WTC11 (cell line): ENCODE results near the gene SPATA32. TPM values are rescaled to one million over a fixed set of nuclear protein-coding genes. Genes with fewer than 3 reads are reported as not detected.

Experiments
- ATAC-seq: fragments of 200-7000 bp; cut with Tn5 transposase; 2 replicates; pipeline ENCODE4 v1.10.0; 2021; ENCODE audit warnings: mild to moderate bottlenecking, moderate library complexity
- CTCF ChIA-PET: fragments of 300-600 bp; sonication (Branson Sonifier 250); formaldehyde crosslinking; loops from one replicate; lab custom pipeline; 2021; ENCODE audit warnings: antibody characterized with exemption; lab: Charles Lee
- POLR2A ChIA-PET: fragments of 350-600 bp; sonication (Branson Sonifier 250); formaldehyde crosslinking; loops from one replicate; lab custom pipeline; 2021; ENCODE audit warnings: antibody characterized with exemption; lab: Charles Lee
- DNase-seq: peaks from one replicate; pipeline ENCODE4 v3.0.0; 2021; ENCODE audit warnings: low spot score
- H3K27ac Mint-ChIP-seq: 2 replicates; pipeline ENCODE4 v1.8.0; 2021; ENCODE audit warnings: mixed read lengths
- H3K27me3 Mint-ChIP-seq: 2 replicates; pipeline ENCODE4 v1.8.0; 2021; ENCODE audit warnings: low read depth, mild to moderate bottlenecking, moderate library complexity, mixed read lengths
- H3K36me3 Mint-ChIP-seq: 2 replicates; pipeline ENCODE4 v1.8.0; 2021; ENCODE audit warnings: mixed read lengths
- H3K4me1 Mint-ChIP-seq: 2 replicates; pipeline ENCODE4 v1.8.0; 2022; ENCODE audit warnings: mixed read lengths
- H3K4me3 Mint-ChIP-seq: 2 replicates; pipeline ENCODE4 v1.8.0; 2021; ENCODE audit warnings: mild to moderate bottlenecking, moderate library complexity, mixed read lengths
- H3K9me3 Mint-ChIP-seq: 2 replicates; pipeline ENCODE4 v1.8.0; 2021; ENCODE audit warnings: mixed read lengths
- ATF1 ChIP-seq: sonication (generic); formaldehyde crosslinking; IDR thresholded peaks from 2 replicates; pipeline ENCODE4 v1.8.1; 2023; ENCODE audit warnings: mild to moderate bottlenecking, moderate library complexity, missing genetic modification reagents
- CBFB ChIP-seq: sonication (generic); formaldehyde crosslinking; IDR thresholded peaks from 2 replicates; pipeline ENCODE4 v1.8.1; 2022; ENCODE audit warnings: mild to moderate bottlenecking, low read depth, missing genetic modification reagents
- GRHL2 ChIP-seq: fragments of 250-450 bp; sonication (Bioruptor Pico); IDR thresholded peaks from 2 replicates; pipeline ENCODE4 v1.8.0; 2022; ENCODE audit warnings: mild to moderate bottlenecking, moderate library complexity; ENCODE audit not compliant: insufficient replicate concordance, severe bottlenecking
- NFE2L1 ChIP-seq: sonication (generic); formaldehyde crosslinking; IDR thresholded peaks from 2 replicates; pipeline ENCODE4 v1.8.1; 2023; ENCODE audit warnings: missing genetic modification reagents
- NR1H2 ChIP-seq: sonication (generic); formaldehyde crosslinking; IDR thresholded peaks from 2 replicates; pipeline ENCODE4 v1.9.0; 2021; ENCODE audit warnings: mild to moderate bottlenecking, moderate library complexity, missing genetic modification reagents
- NR2C2 ChIP-seq: sonication (generic); formaldehyde crosslinking; IDR thresholded peaks from 2 replicates; pipeline ENCODE4 v1.8.0; 2022; ENCODE audit warnings: mild to moderate bottlenecking, missing genetic modification reagents
- SMAD3 ChIP-seq: sonication (generic); formaldehyde crosslinking; IDR thresholded peaks from 2 replicates; pipeline ENCODE4 v1.8.0; 2022; ENCODE audit warnings: missing genetic modification reagents, mild to moderate bottlenecking, borderline replicate concordance
- TP53 ChIP-seq: sonication (generic); formaldehyde crosslinking; IDR thresholded peaks from 2 replicates; pipeline ENCODE4 v1.8.1; 2023; ENCODE audit warnings: mild to moderate bottlenecking, missing genetic modification reagents
- ZNF138 ChIP-seq: sonication (generic); formaldehyde crosslinking; conservative IDR thresholded peaks from 2 replicates; pipeline ENCODE4 v1.8.1; 2022; ENCODE audit warnings: mild to moderate bottlenecking, moderate library complexity, missing genetic modification reagents
- ZNF219 ChIP-seq: sonication (generic); formaldehyde crosslinking; IDR thresholded peaks from 2 replicates; pipeline ENCODE4 v1.8.0; 2023; ENCODE audit warnings: missing genetic modification reagents, mild to moderate bottlenecking, borderline replicate concordance
- ZNF232 ChIP-seq: sonication (generic); formaldehyde crosslinking; IDR thresholded peaks from 2 replicates; pipeline ENCODE4 v1.8.0; 2022; ENCODE audit warnings: mild to moderate bottlenecking, missing genetic modification reagents
- ZNF396 ChIP-seq: fragments of 250-450 bp; sonication (Bioruptor Pico); IDR thresholded peaks from 2 replicates; pipeline ENCODE4 v1.8.0; 2021; ENCODE audit warnings: mild to moderate bottlenecking, moderate library complexity, borderline replicate concordance
- ZNF423 ChIP-seq: fragments of 250-450 bp; sonication (Bioruptor Pico); IDR thresholded peaks from 2 replicates; pipeline ENCODE4 v2.1.2; 2022; ENCODE audit warnings: mild to moderate bottlenecking, moderate library complexity
- total RNA-seq: library from RNA; stranded (reverse); gene quantifications from 3 replicates; pipeline ENCODE4 v1.2.3, GENCODE V29; 2021
- TF ChIP-seq, protein P1 (sequence below): sonication (generic); formaldehyde crosslinking; IDR thresholded peaks from 2 replicates; pipeline ENCODE4 v1.8.1; 2022; ENCODE audit warnings: missing genetic modification reagents, borderline replicate concordance
- TF ChIP-seq, protein P2 (sequence below): sonication (generic); formaldehyde crosslinking; IDR thresholded peaks from 2 replicates; pipeline ENCODE4 v1.8.1; 2022; ENCODE audit warnings: mild to moderate bottlenecking, moderate library complexity, missing genetic modification reagents
- TF ChIP-seq, protein P3 (sequence below): sonication (generic); formaldehyde crosslinking; IDR thresholded peaks from 2 replicates; pipeline ENCODE4 v1.8.1; 2023; ENCODE audit warnings: mild to moderate bottlenecking, missing genetic modification reagents, moderate library complexity
- TF ChIP-seq, protein P4 (sequence below): sonication (generic); formaldehyde crosslinking; conservative IDR thresholded peaks from 2 replicates; pipeline ENCODE4 v1.8.1; 2022; ENCODE audit warnings: mild to moderate bottlenecking, missing genetic modification reagents
- TF ChIP-seq, protein P5 (sequence below): sonication (generic); formaldehyde crosslinking; IDR thresholded peaks from 2 replicates; pipeline ENCODE4 v1.8.0; 2022; ENCODE audit warnings: mild to moderate bottlenecking, missing genetic modification reagents
- TF ChIP-seq, protein P6 (sequence below): fragments of 250-450 bp; sonication (Bioruptor Pico); IDR thresholded peaks from 2 replicates; pipeline ENCODE4 v1.9.0; 2021; ENCODE audit warnings: mild to moderate bottlenecking, borderline replicate concordance
- TF ChIP-seq, protein P7 (sequence below): fragments of 250-450 bp; sonication (Bioruptor Pico); IDR thresholded peaks from 2 replicates; pipeline ENCODE4 v1.9.0; 2021; ENCODE audit warnings: mild to moderate bottlenecking
- TF ChIP-seq, protein P8 (sequence below): fragments of 250-450 bp; sonication (Bioruptor Pico); IDR thresholded peaks from 2 replicates; pipeline ENCODE4 v1.9.0; 2021; ENCODE audit warnings: mild to moderate bottlenecking

SPATA32 gene
- total RNA-seq, 1 experiment from 2014 or later = 0.15 TPM

DNA sequence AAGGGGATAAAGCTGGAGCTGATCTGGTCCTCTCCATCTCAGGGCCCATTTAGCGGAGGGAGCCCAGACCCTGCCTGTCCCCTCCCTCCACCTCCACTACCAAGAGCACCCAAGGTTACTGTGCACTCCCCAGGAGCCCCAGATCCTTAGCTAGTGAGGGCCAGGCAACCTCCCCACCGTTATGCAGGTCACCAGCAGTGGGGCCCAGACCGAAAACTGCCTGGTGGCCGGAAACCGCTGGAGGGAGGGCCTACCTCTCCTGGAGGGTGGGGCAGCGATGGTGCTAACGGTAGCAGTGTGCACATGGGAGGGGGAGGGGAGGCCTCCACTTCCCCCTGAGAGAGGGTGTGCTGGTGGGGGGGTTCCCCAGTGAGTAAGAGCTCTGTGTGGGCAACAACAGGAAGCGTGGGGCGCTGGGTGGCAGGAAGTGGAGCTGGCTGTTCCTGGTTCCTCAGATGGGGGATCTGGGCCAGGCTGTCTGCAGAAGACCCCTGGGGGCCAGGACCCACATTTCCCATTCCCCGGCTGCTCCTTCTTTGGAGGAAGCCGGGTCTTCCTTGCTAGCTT, 35.8 kb downstream of the SPATA32 start:
- ATAC-seq = no peak
- peaks cover 36% of the 10 kb centered on the region for H3K27me3 Mint-ChIP-seq
- no peaks in the 10 kb centered on the region for H3K9me3 Mint-ChIP-seq
- CTCF ChIA-PET = interaction anchor here (0.8 to 4.8 kb wide), 7 partner anchors 10 to 91 kb away, joined by 3 to 27 read pairs (median 4); partner anchors contain the start of gene ACBD4
- POLR2A ChIA-PET = interaction anchor here (1.0 kb wide), 1 partner anchor 78 kb away, joined by 5 read pairs; the partner anchor contains the start of gene HEXIM1
- no peak for TF ChIP-seq GRHL2 (CRISPR knock-in tag)
- no peak for TF ChIP-seq ZNF232 (CRISPR knock-in tag)
- no peak for TF ChIP-seq ZNF219 (CRISPR knock-in tag)
- TF ChIP-seq, protein P1, sequence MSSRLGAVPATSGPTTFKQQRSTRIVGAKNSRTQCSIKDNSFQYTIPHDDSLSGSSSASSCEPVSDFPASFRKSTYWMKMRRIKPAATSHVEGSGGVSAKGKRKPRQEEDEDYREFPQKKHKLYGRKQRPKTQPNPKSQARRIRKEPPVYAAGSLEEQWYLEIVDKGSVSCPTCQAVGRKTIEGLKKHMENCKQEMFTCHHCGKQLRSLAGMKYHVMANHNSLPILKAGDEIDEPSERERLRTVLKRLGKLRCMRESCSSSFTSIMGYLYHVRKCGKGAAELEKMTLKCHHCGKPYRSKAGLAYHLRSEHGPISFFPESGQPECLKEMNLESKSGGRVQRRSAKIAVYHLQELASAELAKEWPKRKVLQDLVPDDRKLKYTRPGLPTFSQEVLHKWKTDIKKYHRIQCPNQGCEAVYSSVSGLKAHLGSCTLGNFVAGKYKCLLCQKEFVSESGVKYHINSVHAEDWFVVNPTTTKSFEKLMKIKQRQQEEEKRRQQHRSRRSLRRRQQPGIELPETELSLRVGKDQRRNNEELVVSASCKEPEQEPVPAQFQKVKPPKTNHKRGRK = no peak
- TF ChIP-seq TP53 (CRISPR knock-in tag) = no peak
- TF ChIP-seq, protein P2, sequence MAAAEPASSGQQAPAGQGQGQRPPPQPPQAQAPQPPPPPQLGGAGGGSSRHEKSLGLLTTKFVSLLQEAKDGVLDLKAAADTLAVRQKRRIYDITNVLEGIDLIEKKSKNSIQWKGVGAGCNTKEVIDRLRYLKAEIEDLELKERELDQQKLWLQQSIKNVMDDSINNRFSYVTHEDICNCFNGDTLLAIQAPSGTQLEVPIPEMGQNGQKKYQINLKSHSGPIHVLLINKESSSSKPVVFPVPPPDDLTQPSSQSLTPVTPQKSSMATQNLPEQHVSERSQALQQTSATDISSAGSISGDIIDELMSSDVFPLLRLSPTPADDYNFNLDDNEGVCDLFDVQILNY (CRISPR knock-in tag) = no peak
- TF ChIP-seq NR1H2 (CRISPR knock-in tag) = no peak
- TF ChIP-seq ATF1 = no peak
- TF ChIP-seq, protein P3, sequence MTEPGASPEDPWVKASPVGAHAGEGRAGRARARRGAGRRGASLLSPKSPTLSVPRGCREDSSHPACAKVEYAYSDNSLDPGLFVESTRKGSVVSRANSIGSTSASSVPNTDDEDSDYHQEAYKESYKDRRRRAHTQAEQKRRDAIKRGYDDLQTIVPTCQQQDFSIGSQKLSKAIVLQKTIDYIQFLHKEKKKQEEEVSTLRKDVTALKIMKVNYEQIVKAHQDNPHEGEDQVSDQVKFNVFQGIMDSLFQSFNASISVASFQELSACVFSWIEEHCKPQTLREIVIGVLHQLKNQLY (CRISPR knock-in tag) = no peak
- TF ChIP-seq, protein P4, sequence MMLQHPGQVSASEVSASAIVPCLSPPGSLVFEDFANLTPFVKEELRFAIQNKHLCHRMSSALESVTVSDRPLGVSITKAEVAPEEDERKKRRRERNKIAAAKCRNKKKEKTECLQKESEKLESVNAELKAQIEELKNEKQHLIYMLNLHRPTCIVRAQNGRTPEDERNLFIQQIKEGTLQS = no peak
- DNase-seq = no peak
- no peak overlapping the region for H3K27ac Mint-ChIP-seq
- no peak overlapping the region for H3K4me3 Mint-ChIP-seq
- no peaks in the 10 kb centered on the region for H3K36me3 Mint-ChIP-seq
- peaks cover 22% of the 10 kb centered on the region for H3K4me1 Mint-ChIP-seq

DNA sequence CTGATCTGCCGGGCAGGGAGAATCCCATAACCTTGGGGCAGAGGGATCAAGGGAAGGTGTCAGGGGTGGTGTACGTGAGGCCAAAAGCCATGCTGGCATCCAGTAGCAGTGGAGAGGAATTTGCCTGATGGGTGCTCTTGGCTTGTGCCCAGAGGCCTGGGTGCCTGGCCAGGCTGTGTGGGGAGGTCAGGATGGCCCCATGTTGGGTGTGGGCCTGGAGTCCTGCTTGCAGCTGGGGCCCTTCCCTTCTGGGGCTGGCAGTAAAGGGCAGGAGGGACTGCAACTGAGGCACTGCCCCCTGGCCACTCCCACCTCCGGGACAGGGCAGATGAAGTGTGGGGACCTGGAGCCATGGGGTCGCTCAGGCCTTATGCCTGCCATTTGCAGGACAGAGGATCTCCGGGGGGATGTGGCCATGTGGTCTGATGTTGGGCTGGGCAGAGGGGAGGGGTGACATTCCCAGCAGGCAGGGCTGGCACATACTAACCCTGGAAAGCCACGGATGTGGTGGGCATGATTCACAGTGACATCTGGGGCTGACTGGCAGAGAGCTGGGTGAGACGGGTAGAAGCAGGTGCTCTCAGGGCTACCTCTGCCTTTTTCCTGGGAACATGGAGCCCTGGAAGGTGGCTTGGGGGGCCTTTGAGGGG, 36.7 kb downstream of the SPATA32 start:
- H3K9me3 Mint-ChIP-seq = no peaks in the 10 kb centered on the region
- no peak overlapping the region for H3K4me3 Mint-ChIP-seq
- H3K4me1 Mint-ChIP-seq = peaks cover 24% of the 10 kb centered on the region
- H3K36me3 Mint-ChIP-seq = no peaks in the 10 kb centered on the region
- DNase-seq (no peak), ATAC-seq (no peak)
- ChIA-PET CTCF (interaction anchor here (0.8 to 4.8 kb wide), 8 partner anchors 11 to 90 kb away, joined by 3 to 27 read pairs (median 4); partner anchors contain the start of gene ACBD4), POLR2A (interaction anchor here (1.0 kb wide), 1 partner anchor 77 kb away, joined by 5 read pairs; the partner anchor contains the start of gene HEXIM1)
- H3K27ac Mint-ChIP-seq = no peak overlapping the region
- peaks cover 40% of the 10 kb centered on the region for H3K27me3 Mint-ChIP-seq
- TF ChIP-seq, protein P5, sequence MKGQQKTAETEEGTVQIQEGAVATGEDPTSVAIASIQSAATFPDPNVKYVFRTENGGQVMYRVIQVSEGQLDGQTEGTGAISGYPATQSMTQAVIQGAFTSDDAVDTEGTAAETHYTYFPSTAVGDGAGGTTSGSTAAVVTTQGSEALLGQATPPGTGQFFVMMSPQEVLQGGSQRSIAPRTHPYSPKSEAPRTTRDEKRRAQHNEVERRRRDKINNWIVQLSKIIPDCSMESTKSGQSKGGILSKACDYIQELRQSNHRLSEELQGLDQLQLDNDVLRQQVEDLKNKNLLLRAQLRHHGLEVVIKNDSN = no peak
- TF ChIP-seq NR2C2 (CRISPR knock-in tag) (no peak), NFE2L1 (CRISPR knock-in tag) (no peak), ZNF396 (CRISPR knock-in tag) (no peak), ZNF423 (CRISPR knock-in tag) (no peak), ZNF138 (no peak), CBFB (CRISPR knock-in tag) (no peak), SMAD3 (CRISPR knock-in tag) (no peak), ATF1 (no peak)
- TF ChIP-seq, protein P6, sequence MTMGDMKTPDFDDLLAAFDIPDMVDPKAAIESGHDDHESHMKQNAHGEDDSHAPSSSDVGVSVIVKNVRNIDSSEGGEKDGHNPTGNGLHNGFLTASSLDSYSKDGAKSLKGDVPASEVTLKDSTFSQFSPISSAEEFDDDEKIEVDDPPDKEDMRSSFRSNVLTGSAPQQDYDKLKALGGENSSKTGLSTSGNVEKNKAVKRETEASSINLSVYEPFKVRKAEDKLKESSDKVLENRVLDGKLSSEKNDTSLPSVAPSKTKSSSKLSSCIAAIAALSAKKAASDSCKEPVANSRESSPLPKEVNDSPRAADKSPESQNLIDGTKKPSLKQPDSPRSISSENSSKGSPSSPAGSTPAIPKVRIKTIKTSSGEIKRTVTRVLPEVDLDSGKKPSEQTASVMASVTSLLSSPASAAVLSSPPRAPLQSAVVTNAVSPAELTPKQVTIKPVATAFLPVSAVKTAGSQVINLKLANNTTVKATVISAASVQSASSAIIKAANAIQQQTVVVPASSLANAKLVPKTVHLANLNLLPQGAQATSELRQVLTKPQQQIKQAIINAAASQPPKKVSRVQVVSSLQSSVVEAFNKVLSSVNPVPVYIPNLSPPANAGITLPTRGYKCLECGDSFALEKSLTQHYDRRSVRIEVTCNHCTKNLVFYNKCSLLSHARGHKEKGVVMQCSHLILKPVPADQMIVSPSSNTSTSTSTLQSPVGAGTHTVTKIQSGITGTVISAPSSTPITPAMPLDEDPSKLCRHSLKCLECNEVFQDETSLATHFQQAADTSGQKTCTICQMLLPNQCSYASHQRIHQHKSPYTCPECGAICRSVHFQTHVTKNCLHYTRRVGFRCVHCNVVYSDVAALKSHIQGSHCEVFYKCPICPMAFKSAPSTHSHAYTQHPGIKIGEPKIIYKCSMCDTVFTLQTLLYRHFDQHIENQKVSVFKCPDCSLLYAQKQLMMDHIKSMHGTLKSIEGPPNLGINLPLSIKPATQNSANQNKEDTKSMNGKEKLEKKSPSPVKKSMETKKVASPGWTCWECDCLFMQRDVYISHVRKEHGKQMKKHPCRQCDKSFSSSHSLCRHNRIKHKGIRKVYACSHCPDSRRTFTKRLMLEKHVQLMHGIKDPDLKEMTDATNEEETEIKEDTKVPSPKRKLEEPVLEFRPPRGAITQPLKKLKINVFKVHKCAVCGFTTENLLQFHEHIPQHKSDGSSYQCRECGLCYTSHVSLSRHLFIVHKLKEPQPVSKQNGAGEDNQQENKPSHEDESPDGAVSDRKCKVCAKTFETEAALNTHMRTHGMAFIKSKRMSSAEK (CRISPR knock-in tag) = no peak
- TF ChIP-seq, protein P7, sequence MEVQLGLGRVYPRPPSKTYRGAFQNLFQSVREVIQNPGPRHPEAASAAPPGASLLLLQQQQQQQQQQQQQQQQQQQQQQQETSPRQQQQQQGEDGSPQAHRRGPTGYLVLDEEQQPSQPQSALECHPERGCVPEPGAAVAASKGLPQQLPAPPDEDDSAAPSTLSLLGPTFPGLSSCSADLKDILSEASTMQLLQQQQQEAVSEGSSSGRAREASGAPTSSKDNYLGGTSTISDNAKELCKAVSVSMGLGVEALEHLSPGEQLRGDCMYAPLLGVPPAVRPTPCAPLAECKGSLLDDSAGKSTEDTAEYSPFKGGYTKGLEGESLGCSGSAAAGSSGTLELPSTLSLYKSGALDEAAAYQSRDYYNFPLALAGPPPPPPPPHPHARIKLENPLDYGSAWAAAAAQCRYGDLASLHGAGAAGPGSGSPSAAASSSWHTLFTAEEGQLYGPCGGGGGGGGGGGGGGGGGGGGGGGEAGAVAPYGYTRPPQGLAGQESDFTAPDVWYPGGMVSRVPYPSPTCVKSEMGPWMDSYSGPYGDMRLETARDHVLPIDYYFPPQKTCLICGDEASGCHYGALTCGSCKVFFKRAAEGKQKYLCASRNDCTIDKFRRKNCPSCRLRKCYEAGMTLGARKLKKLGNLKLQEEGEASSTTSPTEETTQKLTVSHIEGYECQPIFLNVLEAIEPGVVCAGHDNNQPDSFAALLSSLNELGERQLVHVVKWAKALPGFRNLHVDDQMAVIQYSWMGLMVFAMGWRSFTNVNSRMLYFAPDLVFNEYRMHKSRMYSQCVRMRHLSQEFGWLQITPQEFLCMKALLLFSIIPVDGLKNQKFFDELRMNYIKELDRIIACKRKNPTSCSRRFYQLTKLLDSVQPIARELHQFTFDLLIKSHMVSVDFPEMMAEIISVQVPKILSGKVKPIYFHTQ (CRISPR knock-in tag) = no peak
- TF ChIP-seq, protein P8, sequence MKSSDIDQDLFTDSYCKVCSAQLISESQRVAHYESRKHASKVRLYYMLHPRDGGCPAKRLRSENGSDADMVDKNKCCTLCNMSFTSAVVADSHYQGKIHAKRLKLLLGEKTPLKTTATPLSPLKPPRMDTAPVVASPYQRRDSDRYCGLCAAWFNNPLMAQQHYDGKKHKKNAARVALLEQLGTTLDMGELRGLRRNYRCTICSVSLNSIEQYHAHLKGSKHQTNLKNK (CRISPR knock-in tag) = no peak
